Right atrium auricular region (tissue), 2 donors: ENCODE results near the gene PAGR1. TPM values are rescaled to one million over a fixed set of nuclear protein-coding genes. Genes with fewer than 3 reads are reported as not detected.

Experiments
- DNase-seq: peaks from one replicate; pipeline ENCODE4 v3.0.0-alpha.2; 2019; ENCODE audit warnings: low spot score
- H3K27ac ChIP-seq, 2 donors: fragments of 200-600 bp; sonication (generic); 1 replicate in 1 of 2; 2 replicates in 1 of 2; pipeline ENCODE4 v1.5.1; 2016 to 2019
- H3K27me3 ChIP-seq, 2 donors: fragments of 200-600 bp; sonication (generic); one replicate each; pipeline versions ENCODE4 v1.5.1 to v1.6.0; 2017 to 2019
- H3K36me3 ChIP-seq: fragments of 200-600 bp; sonication (generic); one replicate; pipeline ENCODE4 v1.5.1; 2016
- H3K4me1 ChIP-seq, 2 donors: fragments of 200-600 bp; sonication (generic); one replicate each; pipeline versions ENCODE4 v1.5.1 to v1.6.0; 2017 to 2019
- H3K4me3 ChIP-seq, 2 donors: fragments of 200-600 bp; sonication (generic); 1 replicate in 1 of 2; 2 replicates in 1 of 2; pipeline ENCODE4 v1.5.1; 2017 to 2019; ENCODE audit warnings: mild to moderate bottlenecking in 1 of 2, moderate library complexity in 1 of 2
- H3K9me3 ChIP-seq, 2 donors: fragments of 200-600 bp; sonication (generic); one replicate each; pipeline ENCODE4 v1.5.1; 2019
- total RNA-seq, 2 donors: library from RNA; depleted of rRNA; stranded (reverse); fragments of >200 nt; gene quantifications; one replicate each; pipeline ENCODE4 v1.1.0, GENCODE V29; 2016
- TF ChIP-seq, protein P1 (sequence below), 2 donors: fragments of 200-600 bp; sonication (generic); IDR thresholded peaks; one replicate each; pipeline ENCODE4 v1.5.1; 2019; ENCODE audit warnings: antibody characterized with exemption in 2 of 2

PAGR1 gene
- total RNA-seq, 2 donors from 2014 or later, result 23.5 to 27.3 TPM

DNA sequence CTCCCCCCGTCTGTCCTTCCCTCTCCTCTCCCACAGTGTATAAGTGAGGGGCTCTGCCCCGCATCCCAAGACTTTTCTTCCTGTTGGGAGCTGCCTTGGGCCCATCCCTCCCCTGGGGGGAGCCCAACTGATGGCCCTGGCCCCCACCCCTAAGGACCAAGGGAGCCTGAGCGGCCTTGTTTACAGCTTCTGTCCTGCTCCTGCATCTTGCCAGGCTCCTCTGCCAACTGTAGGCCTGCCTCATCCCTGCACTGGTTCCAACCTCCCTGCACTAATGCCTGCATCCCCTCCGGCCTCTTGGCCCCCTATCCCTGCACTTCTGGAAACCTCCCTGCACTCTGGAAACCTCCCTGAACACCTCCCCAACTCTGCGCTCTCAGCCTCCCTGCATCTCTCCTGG, 1.4 kb upstream of the PAGR1 start:
- H3K36me3 ChIP-seq, result peaks cover 12% of the 10 kb centered on the region
- TF ChIP-seq, protein P1, sequence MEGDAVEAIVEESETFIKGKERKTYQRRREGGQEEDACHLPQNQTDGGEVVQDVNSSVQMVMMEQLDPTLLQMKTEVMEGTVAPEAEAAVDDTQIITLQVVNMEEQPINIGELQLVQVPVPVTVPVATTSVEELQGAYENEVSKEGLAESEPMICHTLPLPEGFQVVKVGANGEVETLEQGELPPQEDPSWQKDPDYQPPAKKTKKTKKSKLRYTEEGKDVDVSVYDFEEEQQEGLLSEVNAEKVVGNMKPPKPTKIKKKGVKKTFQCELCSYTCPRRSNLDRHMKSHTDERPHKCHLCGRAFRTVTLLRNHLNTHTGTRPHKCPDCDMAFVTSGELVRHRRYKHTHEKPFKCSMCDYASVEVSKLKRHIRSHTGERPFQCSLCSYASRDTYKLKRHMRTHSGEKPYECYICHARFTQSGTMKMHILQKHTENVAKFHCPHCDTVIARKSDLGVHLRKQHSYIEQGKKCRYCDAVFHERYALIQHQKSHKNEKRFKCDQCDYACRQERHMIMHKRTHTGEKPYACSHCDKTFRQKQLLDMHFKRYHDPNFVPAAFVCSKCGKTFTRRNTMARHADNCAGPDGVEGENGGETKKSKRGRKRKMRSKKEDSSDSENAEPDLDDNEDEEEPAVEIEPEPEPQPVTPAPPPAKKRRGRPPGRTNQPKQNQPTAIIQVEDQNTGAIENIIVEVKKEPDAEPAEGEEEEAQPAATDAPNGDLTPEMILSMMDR (IDR thresholded peaks at IDR 0.05), result no peak
- no peak overlapping the region for H3K4me3 ChIP-seq
- H3K4me1 ChIP-seq, result peaks cover 0 to 74% of the 10 kb centered on the region in 2 donors
- DNase-seq, result no peak
- no peaks in the 10 kb centered on the region for H3K9me3 ChIP-seq
- peak overlapping the region in 1 of 2 donors; percentile 7 for H3K27ac ChIP-seq
- H3K27me3 ChIP-seq, result no peaks in the 10 kb centered on the region

DNA sequence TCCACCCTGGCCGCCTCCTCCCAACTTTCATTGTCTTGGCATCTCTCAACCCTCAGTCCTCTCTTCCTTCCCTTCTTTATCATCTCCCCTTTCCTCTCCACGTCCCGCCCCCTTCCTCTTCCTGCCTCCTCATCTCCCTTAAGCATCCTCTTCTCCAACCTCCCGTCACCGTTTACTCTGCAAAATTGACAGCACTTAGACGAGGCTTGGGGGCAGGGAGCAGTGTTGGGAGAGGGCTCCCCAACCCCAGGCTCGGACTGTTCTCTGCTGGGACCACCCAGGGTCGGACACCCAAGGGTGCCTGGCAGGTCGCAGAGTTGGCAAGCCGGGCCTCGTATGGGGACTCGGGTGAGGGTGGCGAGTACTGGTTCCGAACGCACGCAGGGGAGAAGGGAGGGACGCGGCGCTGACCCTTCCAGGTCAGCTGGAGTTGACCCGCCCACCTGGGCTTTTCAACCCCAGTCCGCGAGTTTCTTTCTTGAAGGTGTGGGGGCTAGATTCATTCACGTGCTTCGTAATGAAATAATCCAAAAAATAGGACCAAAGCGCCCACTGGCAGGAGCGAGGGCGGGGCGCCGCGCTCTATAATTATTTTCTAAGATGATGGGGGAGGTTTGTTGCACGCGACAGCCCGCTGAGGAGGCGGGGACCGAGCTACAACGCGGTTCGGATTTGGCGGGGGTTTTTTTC, 775 bp upstream of the PAGR1 start:
- Histone ChIP-seq H3K36me3 (peaks cover 10% of the 10 kb centered on the region), H3K4me3 (peak overlapping the region; percentile 65 to 84), H3K27ac (peak overlapping the region; percentile 94), H3K27me3 (no peaks in the 10 kb centered on the region), H3K9me3 (no peaks in the 10 kb centered on the region), H3K4me1 (peaks cover 0 to 74% of the 10 kb centered on the region in 2 donors)
- no peak for DNase-seq
- TF ChIP-seq, protein P1 (IDR thresholded peaks at IDR 0.05), result no peak

DNA sequence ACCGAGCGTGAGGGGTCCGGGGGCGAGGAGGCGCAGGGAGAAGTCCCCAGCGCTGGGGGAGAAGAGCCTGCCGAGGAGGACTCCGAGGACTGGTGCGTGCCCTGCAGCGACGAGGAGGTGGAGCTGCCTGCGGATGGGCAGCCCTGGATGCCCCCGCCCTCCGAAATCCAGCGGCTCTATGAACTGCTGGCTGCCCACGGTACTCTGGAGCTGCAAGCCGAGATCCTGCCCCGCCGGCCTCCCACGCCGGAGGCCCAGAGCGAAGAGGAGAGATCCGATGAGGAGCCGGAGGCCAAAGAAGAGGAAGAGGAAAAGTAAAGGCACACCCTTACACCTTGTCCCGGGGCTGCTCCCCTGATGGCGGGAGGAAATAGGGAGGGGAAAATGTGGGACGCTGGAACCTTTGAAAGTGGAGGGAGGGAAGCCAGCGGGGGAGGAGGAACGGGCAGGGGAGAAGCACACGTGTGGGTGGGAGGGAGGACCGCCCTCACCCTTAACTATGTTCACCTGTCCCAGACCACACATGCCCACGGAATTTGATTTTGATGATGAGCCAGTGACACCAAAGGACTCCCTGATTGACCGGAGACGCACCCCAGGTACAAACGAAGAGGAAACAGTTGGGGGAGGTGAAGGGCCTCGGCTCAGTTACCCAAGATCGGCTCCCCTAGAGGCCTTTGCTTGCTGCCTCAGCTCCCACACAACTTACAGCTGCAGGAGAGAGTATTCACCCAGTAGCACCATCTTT, 916 bp downstream of the PAGR1 start:
- Histone ChIP-seq H3K4me1 (peaks cover 0 to 74% of the 10 kb centered on the region in 2 donors), H3K9me3 (no peaks in the 10 kb centered on the region), H3K4me3 (peak overlapping the region; percentile 65 to 84), H3K36me3 (peaks cover 10% of the 10 kb centered on the region), H3K27ac (peak overlapping the region; percentile 94), H3K27me3 (no peaks in the 10 kb centered on the region)
- peak; percentile 77 for DNase-seq
- TF ChIP-seq, protein P1 (IDR thresholded peaks at IDR 0.05), result no peak

DNA sequence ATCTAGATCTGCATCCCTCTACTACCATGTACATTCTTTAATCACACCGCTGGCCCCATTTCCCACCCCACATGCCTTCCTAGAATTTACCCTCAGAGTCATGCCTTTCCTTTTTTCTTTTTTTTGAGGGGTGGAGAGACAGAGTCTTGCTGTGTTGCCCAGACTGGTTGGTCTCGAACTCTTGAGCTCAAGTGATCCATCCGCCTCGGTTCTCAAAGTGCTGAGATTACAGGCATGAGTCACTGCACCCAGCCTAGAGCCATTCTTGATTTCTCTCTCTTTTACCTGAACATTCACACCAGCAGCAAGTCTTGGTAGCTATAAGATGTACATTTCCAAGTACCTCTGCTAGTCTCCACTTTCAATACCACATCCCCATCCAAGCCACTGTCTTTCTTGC, 2.1 kb downstream of the PAGR1 start:
- TF ChIP-seq, protein P1 (IDR thresholded peaks at IDR 0.05), result no peak
- no peak overlapping the region for H3K4me3 ChIP-seq
- no peaks in the 10 kb centered on the region for H3K9me3 ChIP-seq
- no peak overlapping the region for H3K27ac ChIP-seq
- DNase-seq, result no peak
- H3K36me3 ChIP-seq, result peaks cover 10% of the 10 kb centered on the region
- H3K27me3 ChIP-seq, result no peaks in the 10 kb centered on the region
- H3K4me1 ChIP-seq, result peaks cover 0 to 73% of the 10 kb centered on the region in 2 donors

DNA sequence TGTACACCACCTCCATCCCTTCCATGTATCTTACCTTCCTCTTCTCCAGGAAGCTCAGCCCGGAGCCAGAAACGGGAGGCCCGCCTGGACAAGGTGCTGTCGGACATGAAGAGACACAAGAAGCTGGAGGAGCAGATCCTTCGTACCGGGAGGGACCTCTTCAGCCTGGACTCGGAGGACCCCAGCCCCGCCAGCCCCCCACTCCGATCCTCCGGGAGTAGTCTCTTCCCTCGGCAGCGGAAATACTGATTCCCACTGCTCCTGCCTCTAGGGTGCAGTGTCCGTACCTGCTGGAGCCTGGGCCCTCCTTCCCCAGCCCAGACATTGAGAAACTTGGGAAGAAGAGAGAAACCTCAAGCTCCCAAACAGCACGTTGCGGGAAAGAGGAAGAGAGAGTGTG, 3.6 kb downstream of the PAGR1 start:
- Histone ChIP-seq H3K27me3 (no peaks in the 10 kb centered on the region), H3K36me3 (peaks cover 10% of the 10 kb centered on the region), H3K9me3 (no peaks in the 10 kb centered on the region), H3K4me1 (peaks cover 0 to 76% of the 10 kb centered on the region in 2 donors), H3K4me3 (no peak overlapping the region), H3K27ac (peak overlapping the region in 1 of 2 donors; percentile 84)
- TF ChIP-seq, protein P1 (IDR thresholded peaks at IDR 0.05), result no peak
- DNase-seq, result no peak
